Measurements from ENCODE around the gene TAOK3.
A peak's percentile ranks its signal among the peaks of the same experiment; 100 is the strongest.

TAOK3 gene

DNA sequence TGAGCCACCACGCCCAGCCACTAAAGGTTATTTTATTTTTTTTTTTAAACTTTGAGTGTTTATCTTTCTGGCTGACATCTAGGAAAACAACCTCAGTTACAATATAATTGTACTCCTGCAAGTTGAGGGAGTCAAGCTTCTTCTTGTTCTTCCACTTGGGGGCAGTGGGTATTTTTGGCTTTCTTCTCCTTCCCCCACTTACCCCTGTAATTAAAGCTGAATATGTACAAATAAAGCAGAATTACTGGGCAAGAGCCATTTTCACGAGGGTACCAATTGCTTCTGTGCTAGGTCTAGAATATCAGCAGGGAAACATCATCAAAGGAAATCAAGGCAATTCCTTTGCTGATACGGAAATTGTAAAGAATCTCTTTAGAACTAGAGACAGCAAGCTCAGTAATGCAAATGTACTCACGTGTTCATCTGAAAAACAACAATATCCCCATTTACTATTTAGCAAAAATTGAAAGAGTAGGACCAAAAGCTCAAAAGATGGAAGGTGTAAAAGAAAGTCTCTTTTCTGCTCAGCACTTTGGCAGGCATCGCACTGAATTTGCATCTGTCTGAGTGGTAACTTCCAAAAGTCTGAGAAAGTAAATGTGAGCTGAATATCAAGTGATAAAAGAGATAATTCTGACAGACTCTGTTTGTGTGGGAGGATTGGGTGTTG, 72.8 kb downstream of the TAOK3 start:
- peaks cover 0 to 15% (median 7%) of the 10 kb centered on the region in 4 experiments for H3K36me3 ChIP-seq (ENCODE audit: control insufficient read depth in 4 of 4, insufficient read depth in 4 of 4, low read length in 3 of 4)
- H3K4me1 ChIP-seq (ENCODE audit: control extremely low read depth in 1 of 4, control insufficient read depth in 4 of 4, insufficient read depth in 4 of 4, low read length in 3 of 4): peaks cover 18 to 44% (median 31%) of the 10 kb centered on the region in 4 experiments
- H3K9me3 ChIP-seq (ENCODE audit: control extremely low read depth in 1 of 5, control insufficient read depth in 4 of 5, insufficient read depth in 2 of 5, low read depth in 1 of 5, low read length in 4 of 5): no peaks in the 10 kb centered on the region
- 50% methylated on average over 2 of the region's 5 CpGs for WGBS (ENCODE audit: insufficient coverage)
- H3K27ac ChIP-seq (ENCODE audit: insufficient read depth in 1 of 2, low read depth in 1 of 2, low read length in 2 of 2, poor library complexity in 1 of 2, severe bottlenecking in 2 of 2): peak overlapping the region in 1 of 2 experiments; percentile 22
- peak; percentile 60 to 73 (median 72) for DNase-seq
- CTCF ChIA-PET: interaction anchor here (0.7 to 8.4 kb wide), 27 partner anchors 10 to 76 kb away, joined by 3 to 135 read pairs (median 4); partner anchors contain the start of genes SUDS3 and TAOK3
- POLR2A ChIA-PET: interaction anchor here (1.1 to 2.2 kb wide), 3 partner anchors 54 to 76 kb away, joined by 3 to 11 read pairs (median 4); partner anchors contain the start of genes SUDS3 and TAOK3
- H3K4me3 ChIP-seq (ENCODE audit: control insufficient read depth in 1 of 7, extremely low read depth in 1 of 7, insufficient read depth in 4 of 7, low read depth in 2 of 7, low read length in 6 of 7): peak overlapping the region in 1 of 7 experiments; percentile 36
- no peaks in the 10 kb centered on the region for H3K27me3 ChIP-seq (replicated peaks in 2 of 5; ENCODE audit: control insufficient read depth in 4 of 5, insufficient read depth in 5 of 5, low read length in 4 of 5)

DNA sequence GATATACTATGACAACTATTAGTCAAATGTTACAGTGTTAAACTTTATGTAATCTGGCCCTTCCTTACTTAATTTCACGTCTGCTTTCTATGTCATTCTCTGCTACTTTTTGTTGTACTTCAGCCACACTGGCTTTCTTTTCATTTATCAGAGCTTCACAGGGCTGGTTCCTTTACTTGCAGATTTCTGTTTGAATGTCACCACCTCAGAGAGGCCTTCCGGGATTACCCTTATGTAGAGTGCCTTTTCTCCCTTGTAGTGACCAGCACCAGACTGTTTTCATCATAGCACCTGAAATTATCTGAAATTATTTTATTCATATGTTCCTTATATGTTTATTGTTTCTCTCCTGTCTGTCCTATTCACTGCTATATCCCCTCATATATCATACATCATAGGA, 75.4 kb downstream of the TAOK3 start:
- no peak for DNase-seq
- Histone ChIP-seq H3K4me3 (ENCODE audit: control insufficient read depth in 1 of 7, extremely low read depth in 1 of 7, insufficient read depth in 4 of 7, low read depth in 2 of 7, low read length in 6 of 7) (no peak overlapping the region), H3K27me3 (replicated peaks in 2 of 5; ENCODE audit: control insufficient read depth in 4 of 5, insufficient read depth in 5 of 5, low read length in 4 of 5) (no peaks in the 10 kb centered on the region), H3K4me1 (ENCODE audit: control extremely low read depth in 1 of 4, control insufficient read depth in 4 of 4, insufficient read depth in 4 of 4, low read length in 3 of 4) (peaks cover 14 to 31% (median 21%) of the 10 kb centered on the region in 4 experiments), H3K9me3 (ENCODE audit: control extremely low read depth in 1 of 5, control insufficient read depth in 4 of 5, insufficient read depth in 2 of 5, low read depth in 1 of 5, low read length in 4 of 5) (no peaks in the 10 kb centered on the region), H3K36me3 (ENCODE audit: control insufficient read depth in 4 of 4, insufficient read depth in 4 of 4, low read length in 3 of 4) (peaks cover 3 to 23% (median 12%) of the 10 kb centered on the region in 4 experiments), H3K27ac (ENCODE audit: insufficient read depth in 1 of 2, low read depth in 1 of 2, low read length in 2 of 2, poor library complexity in 1 of 2, severe bottlenecking in 2 of 2) (no peak overlapping the region)
- ChIA-PET POLR2A (no interaction called here), CTCF (interaction anchor here (0.6 to 8.4 kb wide), 2 partner anchors 28 to 79 kb away, joined by 3 to 135 read pairs; partner anchors contain the start of genes SUDS3 and TAOK3)
- 91% methylated on average over 1 of the region's 2 CpGs for WGBS (ENCODE audit: insufficient coverage)

DNA sequence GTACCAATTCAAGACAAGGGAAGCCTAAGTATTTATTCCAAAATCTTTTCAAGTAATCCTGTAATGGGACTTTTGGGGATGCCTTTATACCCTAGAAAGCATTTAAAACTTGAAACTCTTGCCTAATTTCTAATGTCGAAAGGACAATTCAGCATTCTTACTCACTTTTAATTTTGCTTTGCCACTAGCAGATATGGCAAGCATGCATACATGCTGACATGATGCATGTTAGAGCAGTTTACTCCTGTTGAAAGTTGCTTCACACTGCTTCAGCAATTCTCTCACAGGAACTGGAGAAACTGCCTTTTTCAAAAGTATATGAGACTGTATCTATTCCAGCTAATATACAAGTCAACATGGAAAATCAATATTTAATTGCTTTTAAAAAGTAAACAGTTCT, 79.9 kb downstream of the TAOK3 start:
- CTCF ChIA-PET: interaction anchor here (0.6 to 1.5 kb wide), 6 partner anchors 10 to 84 kb away, joined by 3 to 5 read pairs (median 4); partner anchors contain the start of gene SUDS3
- Histone ChIP-seq H3K9me3 (ENCODE audit: control extremely low read depth in 1 of 5, control insufficient read depth in 4 of 5, insufficient read depth in 2 of 5, low read depth in 1 of 5, low read length in 4 of 5) (no peaks in the 10 kb centered on the region), H3K27me3 (replicated peaks in 2 of 5; ENCODE audit: control insufficient read depth in 4 of 5, insufficient read depth in 5 of 5, low read length in 4 of 5) (no peaks in the 10 kb centered on the region), H3K4me3 (ENCODE audit: control insufficient read depth in 1 of 7, extremely low read depth in 1 of 7, insufficient read depth in 4 of 7, low read depth in 2 of 7, low read length in 6 of 7) (no peak overlapping the region), H3K36me3 (ENCODE audit: control insufficient read depth in 4 of 4, insufficient read depth in 4 of 4, low read length in 3 of 4) (peaks cover 7 to 25% (median 18%) of the 10 kb centered on the region in 4 experiments), H3K27ac (ENCODE audit: insufficient read depth in 1 of 2, low read depth in 1 of 2, low read length in 2 of 2, poor library complexity in 1 of 2, severe bottlenecking in 2 of 2) (no peak overlapping the region), H3K4me1 (ENCODE audit: control extremely low read depth in 1 of 4, control insufficient read depth in 4 of 4, insufficient read depth in 4 of 4, low read length in 3 of 4) (peaks cover 0 to 2% (median 0%) of the 10 kb centered on the region in 4 experiments)
- no peak for DNase-seq
- WGBS (ENCODE audit: insufficient coverage): 100% methylated on average over 1 of the region's 1 CpG
- POLR2A ChIA-PET: no interaction called here

DNA sequence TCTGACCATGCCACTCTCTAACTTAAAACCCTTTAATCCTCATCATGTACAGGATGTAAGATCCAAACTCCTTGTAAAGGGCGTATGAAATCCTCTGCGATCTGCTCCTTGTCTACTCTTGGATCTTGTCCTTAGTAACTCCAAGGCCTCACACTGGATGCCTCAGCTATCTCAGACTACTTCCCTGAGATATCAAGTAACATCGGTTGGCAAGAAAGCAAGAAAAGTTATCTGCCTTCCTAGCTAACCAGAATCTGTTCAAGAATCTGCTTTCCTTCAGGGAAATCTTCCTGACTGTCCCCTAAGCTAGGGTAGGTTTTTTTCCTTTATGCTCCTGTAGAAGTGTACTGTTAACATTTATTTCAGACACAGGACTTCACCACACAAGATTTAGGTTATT, 82.6 kb downstream of the TAOK3 start:
- ChIA-PET POLR2A (interaction anchor here (0.6 to 1.5 kb wide), 4 partner anchors 8 to 109 kb away, joined by 3 to 4 read pairs (median 3); no protein-coding TSS in a partner anchor), CTCF (interaction anchor here (1.4 to 2.0 kb wide), 4 partner anchors 10 to 86 kb away, joined by 4 to 9 read pairs (median 5); partner anchors contain the start of gene SUDS3)
- H3K9me3 ChIP-seq (ENCODE audit: control extremely low read depth in 1 of 5, control insufficient read depth in 4 of 5, insufficient read depth in 2 of 5, low read depth in 1 of 5, low read length in 4 of 5): no peaks in the 10 kb centered on the region
- peaks cover 14 to 18% (median 15%) of the 10 kb centered on the region in 4 experiments for H3K36me3 ChIP-seq (ENCODE audit: control insufficient read depth in 4 of 4, insufficient read depth in 4 of 4, low read length in 3 of 4)
- peak overlapping the region in 1 of 2 experiments; percentile 29 for H3K27ac ChIP-seq (ENCODE audit: insufficient read depth in 1 of 2, low read depth in 1 of 2, low read length in 2 of 2, poor library complexity in 1 of 2, severe bottlenecking in 2 of 2)
- H3K4me3 ChIP-seq (ENCODE audit: control insufficient read depth in 1 of 7, extremely low read depth in 1 of 7, insufficient read depth in 4 of 7, low read depth in 2 of 7, low read length in 6 of 7): no peak overlapping the region
- DNase-seq: no peak
- peaks cover 0 to 2% (median 0%) of the 10 kb centered on the region in 4 experiments for H3K4me1 ChIP-seq (ENCODE audit: control extremely low read depth in 1 of 4, control insufficient read depth in 4 of 4, insufficient read depth in 4 of 4, low read length in 3 of 4)
- 100% methylated on average over 3 of the region's 3 CpGs for WGBS (ENCODE audit: insufficient coverage)
- no peaks in the 10 kb centered on the region for H3K27me3 ChIP-seq (replicated peaks in 2 of 5; ENCODE audit: control insufficient read depth in 4 of 5, insufficient read depth in 5 of 5, low read length in 4 of 5)

DNA sequence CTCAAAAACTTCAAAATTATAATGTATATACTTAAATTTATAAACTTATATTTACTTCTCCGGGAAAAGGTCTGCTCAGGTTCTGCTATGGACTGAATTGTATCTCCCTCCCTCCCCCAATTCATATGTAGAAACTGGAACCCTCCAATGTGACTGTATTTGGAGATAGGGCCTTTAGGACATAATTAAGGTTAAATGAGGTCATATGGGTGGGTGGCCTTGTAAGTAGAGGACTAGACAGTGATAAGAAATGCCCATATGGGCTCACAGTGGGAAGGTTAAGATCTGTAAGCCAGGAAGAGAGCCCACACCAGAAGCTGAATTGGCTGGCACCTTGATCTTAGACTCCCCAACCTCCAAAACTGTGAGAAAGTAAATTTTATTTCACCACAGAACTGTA, 84.5 kb downstream of the TAOK3 start:
- Histone ChIP-seq H3K27ac (ENCODE audit: insufficient read depth in 1 of 2, low read depth in 1 of 2, low read length in 2 of 2, poor library complexity in 1 of 2, severe bottlenecking in 2 of 2) (peak overlapping the region; percentile 15 to 34), H3K4me1 (ENCODE audit: control extremely low read depth in 1 of 4, control insufficient read depth in 4 of 4, insufficient read depth in 4 of 4, low read length in 3 of 4) (peaks cover 0 to 2% (median 0%) of the 10 kb centered on the region in 4 experiments), H3K36me3 (ENCODE audit: control insufficient read depth in 4 of 4, insufficient read depth in 4 of 4, low read length in 3 of 4) (peaks cover 14 to 21% (median 17%) of the 10 kb centered on the region in 4 experiments), H3K27me3 (replicated peaks in 2 of 5; ENCODE audit: control insufficient read depth in 4 of 5, insufficient read depth in 5 of 5, low read length in 4 of 5) (no peaks in the 10 kb centered on the region), H3K9me3 (ENCODE audit: control extremely low read depth in 1 of 5, control insufficient read depth in 4 of 5, insufficient read depth in 2 of 5, low read depth in 1 of 5, low read length in 4 of 5) (no peaks in the 10 kb centered on the region), H3K4me3 (ENCODE audit: control insufficient read depth in 1 of 7, extremely low read depth in 1 of 7, insufficient read depth in 4 of 7, low read depth in 2 of 7, low read length in 6 of 7) (no peak overlapping the region)
- POLR2A ChIA-PET: interaction anchor here (0.5 kb wide), 1 partner anchor 9 kb away, joined by 4 read pairs; no protein-coding TSS in a partner anchor
- no CpG with 5 or more reads among the region's 1 CpG for WGBS (ENCODE audit: insufficient coverage)
- peak in 1 of 3 donors; percentile 50 for DNase-seq
- CTCF ChIA-PET: interaction anchor here (1.0 to 2.2 kb wide), 3 partner anchors 12 to 88 kb away, joined by 3 to 5 read pairs (median 5); partner anchors contain the start of gene SUDS3

DNA sequence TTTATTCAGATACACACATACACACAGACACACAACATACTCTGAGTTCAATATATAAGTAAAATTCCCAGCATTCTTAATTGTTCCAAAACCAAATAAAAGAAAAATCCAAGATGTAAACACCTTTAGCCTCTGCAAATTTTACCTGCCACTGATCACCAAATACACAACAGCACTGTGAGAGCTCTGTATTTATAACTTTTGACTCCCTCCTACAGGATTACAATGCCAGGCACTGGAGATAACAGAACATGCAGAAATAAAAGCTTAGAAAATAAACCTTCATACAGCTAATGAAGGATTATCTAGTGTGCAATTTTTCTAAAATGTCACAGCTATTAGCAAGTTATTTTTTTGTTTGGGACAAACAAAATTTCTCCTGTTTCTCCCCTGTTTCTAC, 85.0 kb downstream of the TAOK3 start:
- H3K4me3 ChIP-seq (ENCODE audit: control insufficient read depth in 1 of 7, extremely low read depth in 1 of 7, insufficient read depth in 4 of 7, low read depth in 2 of 7, low read length in 6 of 7): no peak overlapping the region
- peaks cover 0 to 2% (median 0%) of the 10 kb centered on the region in 4 experiments for H3K4me1 ChIP-seq (ENCODE audit: control extremely low read depth in 1 of 4, control insufficient read depth in 4 of 4, insufficient read depth in 4 of 4, low read length in 3 of 4)
- DNase-seq: no peak
- POLR2A ChIA-PET: interaction anchor here (0.5 kb wide), 1 partner anchor 9 kb away, joined by 4 read pairs; no protein-coding TSS in a partner anchor
- H3K9me3 ChIP-seq (ENCODE audit: control extremely low read depth in 1 of 5, control insufficient read depth in 4 of 5, insufficient read depth in 2 of 5, low read depth in 1 of 5, low read length in 4 of 5): no peaks in the 10 kb centered on the region
- no peaks in the 10 kb centered on the region for H3K27me3 ChIP-seq (replicated peaks in 2 of 5; ENCODE audit: control insufficient read depth in 4 of 5, insufficient read depth in 5 of 5, low read length in 4 of 5)
- CTCF ChIA-PET: interaction anchor here (1.0 to 2.2 kb wide), 3 partner anchors 12 to 88 kb away, joined by 3 to 5 read pairs (median 5); partner anchors contain the start of gene SUDS3
- no peak overlapping the region for H3K27ac ChIP-seq (ENCODE audit: insufficient read depth in 1 of 2, low read depth in 1 of 2, low read length in 2 of 2, poor library complexity in 1 of 2, severe bottlenecking in 2 of 2)
- H3K36me3 ChIP-seq (ENCODE audit: control insufficient read depth in 4 of 4, insufficient read depth in 4 of 4, low read length in 3 of 4): peaks cover 14 to 16% (median 16%) of the 10 kb centered on the region in 4 experiments

Measured in common myeloid progenitor, CD34-positive (primary cell).